OCI-LY7 (cell line): Measurements from ENCODE around the gene TFRC. TPM values are rescaled to one million over a fixed set of nuclear protein-coding genes. Genes with fewer than 3 reads are reported as not detected.
"Not testable (repeated sequence)": the region's sequence is repeated elsewhere in the genome, so short reads cannot be mapped to it uniquely, and the experiment has no call there.

ENCODE experiments used
- BruUV-seq: library from RNA; stranded (reverse); fragments of 400-500 nt; replicated peaks from 2 replicates; lab custom pipeline; 2021; lab: Mats Ljungman, UMichigan
- CTCF ChIA-PET: fragments of 300-600 bp; sonication (Branson Sonifier 250); formaldehyde crosslinking; loops from one replicate; lab custom pipeline; 2022; ENCODE audit warnings: antibody characterized with exemption; ENCODE audit not compliant: unreplicated experiment; lab: Charles Lee
- POLR2A ChIA-PET: fragments of 300-600 bp; sonication (Branson Sonifier 250); formaldehyde crosslinking; loops from one replicate; lab custom pipeline; 2022; ENCODE audit warnings: antibody characterized with exemption; lab: Charles Lee
- DNase-seq: peaks from one replicate; pipeline ENCODE4 v3.0.0-alpha.2; 2015; ENCODE audit warnings: low spot score
- H2AFZ ChIP-seq: fragments of 200-600 bp; sonication (generic), shearing (Covaris generic); 2 replicates; pipeline ENCODE4 v1.6.1; 2014; ENCODE audit warnings: mild to moderate bottlenecking, antibody characterized with exemption, low read length, moderate library complexity
- H3K27ac ChIP-seq: fragments of 200-600 bp; sonication (generic); 2 replicates; pipeline ENCODE4 v1.5.1; 2014; ENCODE audit warnings: mixed run types, low read depth, mild to moderate bottlenecking, moderate library complexity, low read length, inconsistent platforms; ENCODE audit not compliant: poor library complexity, severe bottlenecking
- H3K36me3 ChIP-seq: fragments of 200-600 bp; sonication (generic); 2 replicates; pipeline ENCODE4 v1.6.1; 2014; ENCODE audit warnings: mild to moderate bottlenecking, antibody characterized with exemption, low read length, moderate library complexity, mixed read lengths; ENCODE audit not compliant: insufficient read depth
- H3K4me1 ChIP-seq: fragments of 200-600 bp; sonication (generic); 2 replicates; pipeline ENCODE4 v1.5.1; 2014; ENCODE audit warnings: mild to moderate bottlenecking, low read length; ENCODE audit not compliant: insufficient read depth, poor library complexity, severe bottlenecking
- H3K4me2 ChIP-seq: fragments of 200-600 bp; sonication (generic); 2 replicates; pipeline ENCODE4 v1.6.1; 2014; ENCODE audit warnings: mild to moderate bottlenecking, low read length
- H3K4me3 ChIP-seq: fragments of 200-600 bp; sonication (generic); 2 replicates; pipeline ENCODE4 v1.5.1; 2014; ENCODE audit warnings: mild to moderate bottlenecking, low read depth, low read length; ENCODE audit not compliant: poor library complexity, severe bottlenecking
- H3K79me2 ChIP-seq: fragments of 200-600 bp; sonication (generic); 2 replicates; pipeline ENCODE4 v1.6.1; 2016; ENCODE audit warnings: low read depth, mild to moderate bottlenecking, low read length, moderate library complexity, mixed read lengths; ENCODE audit not compliant: insufficient read depth
- H3K9me2 ChIP-seq: fragments of 200-600 bp; sonication (generic); 2 replicates; pipeline ENCODE4 v1.6.1; 2016; ENCODE audit warnings: mild to moderate bottlenecking, low read length, mixed read lengths; ENCODE audit not compliant: insufficient read depth
- H3K9me3 ChIP-seq: fragments of 200-600 bp; sonication (generic); 2 replicates; pipeline ENCODE4 v1.6.1; 2014; ENCODE audit warnings: mild to moderate bottlenecking, mixed run types, low read length, mixed read lengths
- H4K20me1 ChIP-seq: fragments of 200-600 bp; sonication (generic); 2 replicates; pipeline ENCODE4 v1.6.1; 2014; ENCODE audit warnings: mild to moderate bottlenecking, antibody characterized with exemption, low read length, moderate library complexity, mixed read lengths; ENCODE audit not compliant: insufficient read depth
- CTCF ChIP-seq: fragments of 200-600 bp; sonication (generic); conservative IDR thresholded peaks from 2 replicates; pipeline ENCODE4 v1.5.1; 2014; ENCODE audit warnings: mild to moderate bottlenecking, antibody characterized with exemption, low read length, moderate library complexity, mixed read lengths
- EZH2phosphoT487 ChIP-seq: fragments of 200-600 bp; sonication (generic); IDR thresholded peaks from 2 replicates; pipeline ENCODE4 v1.6.1; 2018; ENCODE audit warnings: low read depth, borderline replicate concordance, mild to moderate bottlenecking, mixed run types, antibody characterized with exemption, low read length, moderate library complexity, mixed read lengths
- intact Hi-C: fragments of 100-400 bp; cut with micrococcal nuclease; formaldehyde crosslinking; loops from one replicate; pipeline ENCODE4 v1.10.0; 2022; ENCODE audit not compliant: unreplicated experiment
- total RNA-seq, 2 experiments: library from RNA; depleted of rRNA in 1 of 2; stranded (reverse); fragments of >200 nt in 1 of 2; shearing (Covaris generic) in 1 of 2; gene quantifications; 2 replicates each; pipeline ENCODE4 v1.2.3, GENCODE V29; 2014 to 2022

TFRC gene
- total RNA-seq, 2 experiments from 2014 or later, result 127 to 236 TPM

- POLR2A ChIA-PET, result interaction anchor here (0.6 to 0.7 kb wide), 4 partner anchors 11 to 1564 kb away, joined by 3 to 6 read pairs (median 4); no protein-coding TSS in a partner anchor
- Histone ChIP-seq H3K9me3 (no peaks in the 10 kb centered on the region), H3K4me2 (no peak overlapping the region), H3K4me3 (no peak overlapping the region), H3K79me2 (peaks cover 68% of the 10 kb centered on the region), H2AFZ (no peak overlapping the region), H3K9me2 (no peaks in the 10 kb centered on the region), H3K4me1 (peaks cover 14% of the 10 kb centered on the region), H4K20me1 (peaks cover 35% of the 10 kb centered on the region), H3K27ac (no peak overlapping the region), H3K36me3 (peaks cover 92% of the 10 kb centered on the region)
- intact Hi-C loops, result no loop called here
- no TSS peak for BruUV-seq
- TF ChIP-seq CTCF (no peak), EZH2phosphoT487 (no peak)
- no peak for DNase-seq
- CTCF ChIA-PET, result no interaction called here
Measured at GRCh38 chr3:196075013-196075412, 6.9 kb downstream of the TFRC start.

GRCh38 chr3:196073255-196073753 is 8.6 kb downstream of the TFRC start:
- peaks cover 51% of the 10 kb centered on the region for H3K79me2 ChIP-seq
- H3K27ac ChIP-seq, result no peak overlapping the region
- H3K4me3 ChIP-seq, result no peak overlapping the region
- no peaks in the 10 kb centered on the region for H3K4me1 ChIP-seq
- intact Hi-C loops, result loop anchor here (1.0 kb wide), 1 partner anchor 123 kb away; no protein-coding TSS in a partner anchor
- H3K36me3 ChIP-seq, result peaks cover 95% of the 10 kb centered on the region
- ChIA-PET POLR2A (interaction anchor here (0.7 to 2.1 kb wide), 5 partner anchors 18 to 446 kb away, joined by 3 to 11 read pairs (median 5); no protein-coding TSS in a partner anchor), CTCF (interaction anchor here (0.6 to 1.6 kb wide), 6 partner anchors 18 to 119 kb away, joined by 3 to 5 read pairs (median 4); no protein-coding TSS in a partner anchor)
- TF ChIP-seq EZH2phosphoT487 (no peak), CTCF (peak; percentile 90)
- DNase-seq, result peak; percentile 76
- no peak overlapping the region for H3K4me2 ChIP-seq
- H3K9me2 ChIP-seq, result no peaks in the 10 kb centered on the region
- no peaks in the 10 kb centered on the region for H3K9me3 ChIP-seq
- H2AFZ ChIP-seq, result no peak overlapping the region
- no TSS peak for BruUV-seq
- peaks cover 22% of the 10 kb centered on the region for H4K20me1 ChIP-seq

- no peak overlapping the region for H3K4me2 ChIP-seq
- peaks cover 98% of the 10 kb centered on the region for H3K36me3 ChIP-seq
- no peak overlapping the region for H3K27ac ChIP-seq
- no peak overlapping the region for H3K4me3 ChIP-seq
- H4K20me1 ChIP-seq, result peaks cover 16% of the 10 kb centered on the region
- no peaks in the 10 kb centered on the region for H3K4me1 ChIP-seq
- peaks cover 41% of the 10 kb centered on the region for H3K79me2 ChIP-seq
- no peak for DNase-seq
- ChIA-PET CTCF (interaction anchor here (0.8 kb wide), 1 partner anchor 19 kb away, joined by 3 read pairs; no protein-coding TSS in a partner anchor), POLR2A (interaction anchor here (0.6 to 2.1 kb wide), 4 partner anchors 19 to 108 kb away, joined by 3 to 11 read pairs (median 4); no protein-coding TSS in a partner anchor)
- H2AFZ ChIP-seq, result no peak overlapping the region
- intact Hi-C loops, result no loop called here
- BruUV-seq, result no TSS peak
- no peaks in the 10 kb centered on the region for H3K9me2 ChIP-seq
- H3K9me3 ChIP-seq, result no peaks in the 10 kb centered on the region
- no peak for TF ChIP-seq CTCF
- TF ChIP-seq EZH2phosphoT487, result no peak
Measured at GRCh38 chr3:196072313-196072712, 9.6 kb downstream of the TFRC start.

- DNase-seq, H3K9me3 ChIP-seq, H2AFZ ChIP-seq, H3K4me3 ChIP-seq, H3K4me2 ChIP-seq, BruUV-seq, intact Hi-C loops, CTCF ChIA-PET, H3K27ac ChIP-seq, H4K20me1 ChIP-seq, H3K4me1 ChIP-seq, H3K9me2 ChIP-seq: not testable (repeated sequence)
- Histone ChIP-seq H3K36me3 (peaks cover 99% of the 10 kb centered on the region), H3K79me2 (peaks cover 18% of the 10 kb centered on the region)
- POLR2A ChIA-PET, result interaction anchor here (0.8 to 1.4 kb wide), 3 partner anchors 10 to 119 kb away, joined by 3 to 6 read pairs (median 3); no protein-coding TSS in a partner anchor
Measured at GRCh38 chr3:196068812-196069211, 13.1 kb downstream of the TFRC start.
